ENCODE data around the gene CD44. TPM values are rescaled to one million over a fixed set of nuclear protein-coding genes. Genes with fewer than 3 reads are reported as not detected.

CD44 gene
- total and polyA plus RNA-seq, 10 of the 15 experiments (the other 5 are each of a cell fraction or from before 2014, with no cell fraction given) = 57.1 to 293 (median 120) TPM

- TF ChIP-seq ATF3 (IDR thresholded peaks at IDR 0.05; ENCODE audit: borderline replicate concordance, extremely low read depth, low read depth, low read length) (no peak), SUPT20H (IDR thresholded peaks at IDR 0.05; ENCODE audit: borderline replicate concordance, control insufficient read depth, low read depth, low read length) (no peak), ZBTB11 (CRISPR knock-in tag; IDR thresholded peaks at IDR 0.05) (no peak), EED (IDR thresholded peaks at IDR 0.05; ENCODE audit: low read depth) (peak; percentile 100), LARP7 (IDR thresholded peaks at IDR 0.05) (no peak), RCOR1 (conservative IDR thresholded peaks at IDR 0.05; ENCODE audit: low read depth, low read length) (no peak), TCF3 (IDR thresholded peaks at IDR 0.05; ENCODE audit: borderline replicate concordance, insufficient read depth, low read depth, low read length) (peak; percentile 68; the same call in 1 of the 2 replicates), STAT1 (conservative IDR thresholded peaks at IDR 0.05) (no peak), MLLT1 (IDR thresholded peaks at IDR 0.05) (peak; percentile 63; the same call in 1 of the 2 replicates), NKRF (conservative IDR thresholded peaks at IDR 0.05) (no peak; the same call in 1 of the 2 replicates), HCFC1 (IDR thresholded peaks at IDR 0.05; ENCODE audit: low read length) (no peak), SMAD5 (IDR thresholded peaks at IDR 0.05; ENCODE audit: low read depth) (no peak), KAT2A (conservative IDR thresholded peaks at IDR 0.05; ENCODE audit: control insufficient read depth, low read depth, low read length) (no peak), TARDBP (IDR thresholded peaks at IDR 0.05; ENCODE audit: borderline replicate concordance) (no peak), PAX5 (IDR thresholded peaks at IDR 0.05; ENCODE audit: borderline replicate concordance, low read depth, low read length) (peak; percentile 70; the same call in 1 of the 2 replicates), BCLAF1 (IDR thresholded peaks at IDR 0.05) (no peak), CTCF (IDR thresholded peaks at IDR 0.05 in 2 of 3, conservative IDR thresholded peaks at IDR 0.05 in 1 of 3; ENCODE audit: control insufficient read depth in 2 of 3, extremely low read depth in 1 of 3, insufficient read depth in 1 of 3, low read depth in 3 of 3, low read length in 3 of 3) (peak; percentile 5 to 12 (median 10); a peak in 3 of 6 replicates)
Measured at GRCh38 chr11:35272391-35272902, 133.5 kb downstream of the CD44 start (continued).

All from GM12878 (cell line).